ENCODE results near the gene B4GAT1. TPM values are rescaled to one million over a fixed set of nuclear protein-coding genes. Genes with fewer than 3 reads are reported as not detected.

The B4GAT1 gene
- total and polyA plus RNA-seq, 2 donors (not counting 3 experiments of a cell fraction or from before 2014, with no cell fraction given), result 21.2 to 21.6 TPM

GRCh38 chr11:66341502-66342126, 5.8 kb downstream of the B4GAT1 start:
- Histone ChIP-seq H3K27me3 (ENCODE audit: control insufficient read depth in 2 of 2, insufficient read depth in 2 of 2, low read length in 2 of 2) (no peaks in the 10 kb centered on the region), H3K4me2 (ENCODE audit: insufficient read depth, low read length) (no peak overlapping the region), H3K9me3 (replicated peaks; ENCODE audit: control insufficient read depth, insufficient read depth, low read length) (no peaks in the 10 kb centered on the region), H3K9me1 (replicated peaks; ENCODE audit: control insufficient read depth, extremely low read depth, insufficient read depth, low read length) (no peaks in the 10 kb centered on the region), H3K4me1 (ENCODE audit: control insufficient read depth, extremely low read depth, insufficient read depth, low read length) (peaks cover 22% of the 10 kb centered on the region), H3K79me2 (ENCODE audit: control insufficient read depth, insufficient read depth, low read length) (peaks cover 19% of the 10 kb centered on the region), H3K9ac (replicated peaks; ENCODE audit: extremely low read depth, insufficient read depth, low read length) (no peak overlapping the region), H3K36me3 (ENCODE audit: control insufficient read depth in 2 of 2, extremely low read depth in 1 of 2, insufficient read depth in 2 of 2, low read length in 2 of 2) (peaks cover 0 to 23% of the 10 kb centered on the region in 2 experiments), H2AFZ (ENCODE audit: low read depth, low read length) (no peak overlapping the region), H4K20me1 (replicated peaks; ENCODE audit: control insufficient read depth, extremely low read depth, insufficient read depth, low read length) (no peaks in the 10 kb centered on the region), H3K27ac (ENCODE audit: insufficient read depth, low read depth, low read length) (no peak overlapping the region), H3K4me3 (replicated peaks in 1 of 3; ENCODE audit: insufficient read depth in 1 of 3, low read depth in 1 of 3, low read length in 3 of 3) (no peak overlapping the region)
- dilution Hi-C loops (cut with MboI; ENCODE audit: extremely low pct_ligation_motif_present, low sequenced_read_pairs) (no loop called here), intact Hi-C loops (cut with micrococcal nuclease) (no loop called here)
- no peak for TF ChIP-seq POLR2AphosphoS5 (IDR thresholded peaks at IDR 0.05; ENCODE audit: insufficient read depth, low read depth, low read length)
- no peak for TF ChIP-seq EZH2 (IDR thresholded peaks at IDR 0.05; ENCODE audit: borderline replicate concordance, low read depth, low read length, severe bottlenecking)
- no peak for TF ChIP-seq CTCF (IDR thresholded peaks at IDR 0.05; ENCODE audit: extremely low read depth in 1 of 2, insufficient read depth in 1 of 2, low read depth in 1 of 2, low read length in 2 of 2)
- no peak for TF ChIP-seq FOS (IDR thresholded peaks at IDR 0.05; ENCODE audit: borderline replicate concordance, insufficient read depth, low read length)
- TF ChIP-seq MYC (IDR thresholded peaks at IDR 0.05; ENCODE audit: low read depth, low read length), result no peak
- TF ChIP-seq GATA2 (IDR thresholded peaks at IDR 0.05; ENCODE audit: insufficient read depth, insufficient read length, low read depth, low read length), result no peak
- TF ChIP-seq POLR2A (IDR thresholded peaks at IDR 0.05; ENCODE audit: low read depth, low read length), result no peak
- TF ChIP-seq JUN (IDR thresholded peaks at IDR 0.05; ENCODE audit: borderline replicate concordance, insufficient read depth, insufficient read length, low read depth), result no peak
- TF ChIP-seq MAX (IDR thresholded peaks at IDR 0.05; ENCODE audit: insufficient read depth, insufficient read length), result no peak
- POLR2A ChIA-PET, result no interaction called here
- DNase-seq (ENCODE audit: low read depth, low spot score) (no peak), FAIRE-seq (no peak)
- no TSS peak for BruUV-seq (replicated peaks)
- CTCF ChIA-PET, result no interaction called here
